DOHH2 (cell line): ENCODE results near the gene PHF13.

Experiments used
- H3F3A ChIP-seq: fragments of 200-600 bp; sonication (generic), shearing (Covaris generic); 2 replicates; pipeline ENCODE4 v1.6.0; 2016; ENCODE audit warnings: antibody characterized with exemption, mild to moderate bottlenecking; ENCODE audit not compliant: control insufficient read depth, insufficient read depth
- H3K27ac ChIP-seq: fragments of 200-600 bp; sonication (generic); 2 replicates; pipeline ENCODE4 v1.5.1; 2014; ENCODE audit warnings: low read depth, mild to moderate bottlenecking, low read length, moderate library complexity
- H3K27me3 ChIP-seq: fragments of 200-600 bp; sonication (generic); 2 replicates; pipeline ENCODE4 v1.6.1; 2014; ENCODE audit warnings: mild to moderate bottlenecking, low read length, mixed read lengths; ENCODE audit not compliant: control insufficient read depth
- H3K36me3 ChIP-seq: fragments of 200-600 bp; sonication (generic); 2 replicates; pipeline ENCODE4 v1.6.1; 2014; ENCODE audit warnings: mild to moderate bottlenecking, low read length, moderate library complexity, mixed read lengths; ENCODE audit not compliant: control insufficient read depth
- H3K4me1 ChIP-seq: fragments of 200-600 bp; sonication (generic); 2 replicates; pipeline ENCODE4 v1.6.1; 2014; ENCODE audit warnings: mild to moderate bottlenecking, low read length, mixed read lengths; ENCODE audit not compliant: control insufficient read depth
- H3K4me2 ChIP-seq: fragments of 200-600 bp; sonication (generic); 2 replicates; pipeline ENCODE4 v1.6.0; 2014; ENCODE audit warnings: mild to moderate bottlenecking, low read length, moderate library complexity
- H3K4me3 ChIP-seq: fragments of 200-600 bp; sonication (generic); 2 replicates; pipeline ENCODE4 v1.5.1; 2014; ENCODE audit warnings: mild to moderate bottlenecking, low read length, mixed read lengths
- H3K79me2 ChIP-seq: fragments of 200-600 bp; sonication (generic); 2 replicates; pipeline ENCODE4 v1.6.1; 2014; ENCODE audit warnings: mild to moderate bottlenecking, low read length, mixed read lengths; ENCODE audit not compliant: control insufficient read depth
- H3K9me2 ChIP-seq: fragments of 200-600 bp; sonication (generic); replicated peaks from 2 replicates; pipeline ENCODE4 v1.6.1; 2014; ENCODE audit warnings: mild to moderate bottlenecking, low read length, mixed read lengths; ENCODE audit not compliant: control insufficient read depth
- H3K9me3 ChIP-seq: fragments of 200-600 bp; sonication (generic); 2 replicates; pipeline ENCODE4 v1.6.1; 2014; ENCODE audit warnings: antibody characterized with exemption, low read length, mixed read lengths; ENCODE audit not compliant: control insufficient read depth, insufficient read depth
- H4K20me1 ChIP-seq: fragments of 200-600 bp; sonication (generic); 2 replicates; pipeline ENCODE4 v1.6.0; 2014; ENCODE audit warnings: low read depth, mild to moderate bottlenecking, antibody characterized with exemption, low read length, moderate library complexity; ENCODE audit not compliant: control insufficient read depth, insufficient read depth
- EZH2phosphoT487 ChIP-seq: fragments of 200-600 bp; sonication (generic); IDR thresholded peaks from 2 replicates; pipeline ENCODE4 v1.6.1; 2017; ENCODE audit warnings: borderline replicate concordance, mild to moderate bottlenecking, antibody characterized with exemption, low read length, moderate library complexity, mixed read lengths
- TF ChIP-seq, protein P1 (sequence below): fragments of 200-600 bp; sonication (generic); IDR thresholded peaks from one replicate; pipeline ENCODE4 v1.5.1; 2014; ENCODE audit warnings: antibody characterized with exemption, mild to moderate bottlenecking, low read depth, low read length; ENCODE audit not compliant: poor library complexity, severe bottlenecking

PHF13 gene

DNA sequence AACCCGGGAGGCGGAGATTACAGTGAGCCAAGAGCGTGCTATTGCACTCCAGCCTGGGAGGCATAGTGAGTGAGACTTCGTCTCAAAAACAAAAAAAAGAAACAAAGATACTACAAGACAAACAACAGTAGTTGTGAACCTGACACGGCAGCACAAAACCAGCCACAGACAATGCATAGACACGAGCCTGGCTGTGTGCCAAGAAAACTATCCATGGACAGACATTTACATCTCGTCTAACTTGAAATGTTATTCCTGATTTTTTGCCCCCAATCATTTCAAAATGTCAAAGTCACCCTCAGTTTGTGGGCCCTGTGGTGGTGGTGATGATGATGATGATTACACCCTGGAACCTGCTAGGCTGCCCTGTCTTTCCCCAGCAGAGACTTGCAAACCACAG is 17.2 kb upstream of the PHF13 start:
- Histone ChIP-seq H4K20me1 (peaks cover 10% of the 10 kb centered on the region; the same call in 1 of the 2 replicates), H3K4me2 (no peak overlapping the region), H3K4me1 (peaks cover 23% of the 10 kb centered on the region), H3K79me2 (peaks cover 19% of the 10 kb centered on the region), H3F3A (peaks cover 5% of the 10 kb centered on the region; the same call in 1 of the 2 replicates), H3K9me2 (no peaks in the 10 kb centered on the region), H3K27me3 (peaks cover 13% of the 10 kb centered on the region), H3K9me3 (no peaks in the 10 kb centered on the region), H3K36me3 (peaks cover 13% of the 10 kb centered on the region; the same call in 1 of the 2 replicates), H3K4me3 (no peak overlapping the region), H3K27ac (no peak overlapping the region)
- TF ChIP-seq EZH2phosphoT487 = no peak
- TF ChIP-seq, protein P1, sequence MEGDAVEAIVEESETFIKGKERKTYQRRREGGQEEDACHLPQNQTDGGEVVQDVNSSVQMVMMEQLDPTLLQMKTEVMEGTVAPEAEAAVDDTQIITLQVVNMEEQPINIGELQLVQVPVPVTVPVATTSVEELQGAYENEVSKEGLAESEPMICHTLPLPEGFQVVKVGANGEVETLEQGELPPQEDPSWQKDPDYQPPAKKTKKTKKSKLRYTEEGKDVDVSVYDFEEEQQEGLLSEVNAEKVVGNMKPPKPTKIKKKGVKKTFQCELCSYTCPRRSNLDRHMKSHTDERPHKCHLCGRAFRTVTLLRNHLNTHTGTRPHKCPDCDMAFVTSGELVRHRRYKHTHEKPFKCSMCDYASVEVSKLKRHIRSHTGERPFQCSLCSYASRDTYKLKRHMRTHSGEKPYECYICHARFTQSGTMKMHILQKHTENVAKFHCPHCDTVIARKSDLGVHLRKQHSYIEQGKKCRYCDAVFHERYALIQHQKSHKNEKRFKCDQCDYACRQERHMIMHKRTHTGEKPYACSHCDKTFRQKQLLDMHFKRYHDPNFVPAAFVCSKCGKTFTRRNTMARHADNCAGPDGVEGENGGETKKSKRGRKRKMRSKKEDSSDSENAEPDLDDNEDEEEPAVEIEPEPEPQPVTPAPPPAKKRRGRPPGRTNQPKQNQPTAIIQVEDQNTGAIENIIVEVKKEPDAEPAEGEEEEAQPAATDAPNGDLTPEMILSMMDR = no peak

DNA sequence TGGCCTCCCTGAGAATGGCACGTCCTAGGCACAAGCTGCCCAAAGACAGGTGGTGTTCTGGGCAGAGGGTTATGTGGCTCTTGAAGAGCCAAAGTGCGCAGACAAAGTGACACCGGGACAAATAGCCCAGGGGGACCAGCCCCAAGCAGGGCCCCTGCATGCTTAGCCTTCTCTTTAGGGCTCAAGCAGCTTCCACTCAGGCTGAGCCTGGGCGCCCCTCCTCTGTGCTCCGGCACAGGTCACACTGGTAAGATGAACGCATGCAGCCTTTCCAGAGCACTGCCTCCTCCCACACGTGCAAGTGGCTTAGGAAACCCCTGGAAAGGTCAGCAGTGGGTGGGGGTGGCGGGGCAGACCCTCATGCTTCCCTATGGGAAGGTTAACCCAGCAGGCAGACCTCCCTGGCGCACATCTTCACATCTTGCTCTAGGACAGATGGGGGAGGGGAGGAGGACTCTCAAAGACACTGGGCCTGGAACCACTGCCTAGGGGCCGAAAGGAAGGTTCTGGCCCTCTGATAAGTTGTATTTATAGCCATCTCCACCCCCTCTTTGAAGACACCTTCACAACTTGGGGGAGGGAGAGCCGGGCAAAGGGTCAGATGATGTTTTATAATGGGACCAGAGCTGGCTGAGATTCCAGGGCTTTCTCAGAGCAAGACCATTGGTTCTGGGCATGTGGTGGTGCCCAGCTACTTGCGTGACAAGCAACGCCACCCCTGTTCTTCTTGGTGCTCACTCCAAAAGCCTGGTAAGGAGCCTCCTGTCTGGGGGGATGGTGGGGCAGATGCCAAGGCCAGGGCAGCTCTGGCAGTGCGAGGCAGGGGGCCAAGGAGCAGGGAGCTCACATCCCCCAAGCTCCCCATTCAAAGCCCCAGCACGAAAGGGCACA is 16.4 kb upstream of the PHF13 start:
- Histone ChIP-seq H3K27ac (no peak overlapping the region), H3K27me3 (peaks cover 21% of the 10 kb centered on the region), H3K4me3 (no peak overlapping the region), H3K9me2 (no peaks in the 10 kb centered on the region), H3K9me3 (no peaks in the 10 kb centered on the region), H3K36me3 (peaks cover 13% of the 10 kb centered on the region; the same call in 1 of the 2 replicates), H3F3A (peaks cover 5% of the 10 kb centered on the region; the same call in 1 of the 2 replicates), H3K4me1 (peaks cover 31% of the 10 kb centered on the region), H3K4me2 (no peak overlapping the region), H3K79me2 (peaks cover 25% of the 10 kb centered on the region), H4K20me1 (peaks cover 10% of the 10 kb centered on the region; the same call in 1 of the 2 replicates)
- no peak for TF ChIP-seq EZH2phosphoT487
- TF ChIP-seq, protein P1 = no peak

DNA sequence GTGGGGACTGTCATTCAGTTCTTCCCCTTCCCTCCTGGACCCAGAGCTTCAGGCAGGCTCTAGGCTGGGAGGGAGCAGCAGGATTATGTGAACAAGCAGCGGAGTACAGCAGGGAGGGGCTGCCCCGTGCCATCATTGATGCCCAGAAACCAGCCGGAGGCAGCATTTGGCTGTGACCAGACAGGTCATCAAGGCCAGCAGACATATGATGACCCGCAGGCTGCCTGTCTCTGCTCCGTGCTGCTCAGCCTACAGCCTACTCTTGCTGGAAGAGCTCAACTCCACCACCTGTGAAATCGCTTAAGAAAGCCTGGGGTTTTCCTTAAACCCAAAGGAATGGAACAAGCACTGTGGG is 15.8 kb upstream of the PHF13 start:
- Histone ChIP-seq H3K79me2 (peaks cover 25% of the 10 kb centered on the region), H3K4me2 (no peak overlapping the region), H3K4me1 (peaks cover 36% of the 10 kb centered on the region), H3K27me3 (peaks cover 26% of the 10 kb centered on the region), H3K36me3 (peaks cover 13% of the 10 kb centered on the region; the same call in 1 of the 2 replicates), H3K4me3 (no peak overlapping the region), H3K9me3 (no peaks in the 10 kb centered on the region), H3K9me2 (no peaks in the 10 kb centered on the region), H3F3A (peaks cover 5% of the 10 kb centered on the region; the same call in 1 of the 2 replicates), H4K20me1 (peaks cover 10% of the 10 kb centered on the region; the same call in 1 of the 2 replicates), H3K27ac (no peak overlapping the region)
- TF ChIP-seq EZH2phosphoT487 = no peak
- TF ChIP-seq, protein P1 = no peak
